Occipital lobe (tissue), 2 donors: ENCODE measurements around the gene BCO2. TPM values are rescaled to one million over a fixed set of nuclear protein-coding genes. Genes with fewer than 3 reads are reported as not detected.

Source experiments
- DNase-seq: peaks from one replicate; lab custom pipeline; 2025; lab: John Stamatoyannopoulos, UW
- total RNA-seq: library from RNA; depleted of rRNA; stranded (reverse); fragments of >200 nt; gene quantifications from one replicate; pipeline ENCODE4 v1.2.3, GENCODE V29; 2014

BCO2 gene
- total RNA-seq, 1 donor from 2014 or later: 2.8 TPM

DNA sequence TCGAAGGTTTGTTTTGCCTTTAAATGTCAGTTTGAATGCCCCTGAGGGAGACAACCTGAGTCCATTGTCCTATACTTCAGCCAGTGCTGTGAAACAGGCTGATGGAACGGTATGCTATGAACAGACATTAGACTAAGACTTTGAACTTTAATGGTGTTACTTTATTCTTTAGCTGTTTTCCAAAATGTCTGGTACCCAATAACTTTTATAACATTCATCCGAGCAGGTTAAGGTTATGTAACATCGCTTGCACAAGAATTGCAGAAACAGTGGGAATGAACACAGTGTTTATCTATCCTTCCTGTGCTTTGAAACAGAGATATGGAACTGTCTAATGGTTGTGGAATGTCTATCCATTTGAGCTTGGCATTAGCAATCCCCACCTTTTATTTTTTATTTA is 38.4 kb downstream of the BCO2 start:
- DNase-seq: no peak

DNA sequence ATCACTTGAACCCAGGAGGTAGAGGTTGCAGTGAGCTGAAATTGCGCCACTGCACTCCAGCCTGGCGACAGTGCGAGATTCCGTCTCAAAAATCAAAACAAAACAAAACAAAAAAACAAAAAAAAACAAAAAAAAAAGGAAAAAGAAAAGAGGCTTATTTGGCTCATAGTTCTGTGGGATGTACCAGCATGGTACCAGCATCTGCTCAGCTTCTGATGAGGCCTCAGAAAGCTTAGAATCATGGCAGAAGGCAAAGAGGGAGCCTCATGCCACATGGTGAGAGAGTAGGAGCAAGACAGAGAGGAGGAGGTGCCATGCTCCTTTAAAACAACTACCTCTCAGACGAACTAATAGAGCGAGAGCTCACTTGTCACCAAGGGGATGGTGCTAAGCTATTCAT is 40.3 kb downstream of the BCO2 start:
- DNase-seq: no peak

DNA sequence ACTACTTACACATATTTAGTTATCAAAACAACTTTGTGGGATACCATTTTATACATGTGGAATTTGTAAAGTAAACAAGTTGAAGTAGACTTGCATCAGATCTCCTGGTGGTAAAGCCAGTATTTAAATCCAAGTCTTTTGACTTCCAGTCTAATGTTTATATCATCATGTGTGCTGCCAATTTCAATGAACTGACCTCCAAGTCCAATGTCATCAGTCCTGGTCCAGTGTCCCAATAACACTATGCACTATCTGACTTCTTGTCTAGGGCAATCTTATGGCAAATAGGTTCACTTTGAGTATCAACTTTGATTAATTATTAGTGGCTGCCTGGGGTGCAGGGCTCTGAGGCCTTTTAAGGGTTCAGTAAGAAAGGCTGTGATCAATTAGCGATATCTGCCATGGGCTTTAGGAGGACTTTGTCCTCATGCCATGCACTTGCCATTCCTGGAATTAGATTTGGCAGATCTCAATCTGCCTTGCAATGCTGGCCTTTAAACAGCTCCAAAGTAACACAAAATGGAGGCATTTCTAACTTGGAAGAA is 41.3 kb downstream of the BCO2 start:
- DNase-seq: no peak

DNA sequence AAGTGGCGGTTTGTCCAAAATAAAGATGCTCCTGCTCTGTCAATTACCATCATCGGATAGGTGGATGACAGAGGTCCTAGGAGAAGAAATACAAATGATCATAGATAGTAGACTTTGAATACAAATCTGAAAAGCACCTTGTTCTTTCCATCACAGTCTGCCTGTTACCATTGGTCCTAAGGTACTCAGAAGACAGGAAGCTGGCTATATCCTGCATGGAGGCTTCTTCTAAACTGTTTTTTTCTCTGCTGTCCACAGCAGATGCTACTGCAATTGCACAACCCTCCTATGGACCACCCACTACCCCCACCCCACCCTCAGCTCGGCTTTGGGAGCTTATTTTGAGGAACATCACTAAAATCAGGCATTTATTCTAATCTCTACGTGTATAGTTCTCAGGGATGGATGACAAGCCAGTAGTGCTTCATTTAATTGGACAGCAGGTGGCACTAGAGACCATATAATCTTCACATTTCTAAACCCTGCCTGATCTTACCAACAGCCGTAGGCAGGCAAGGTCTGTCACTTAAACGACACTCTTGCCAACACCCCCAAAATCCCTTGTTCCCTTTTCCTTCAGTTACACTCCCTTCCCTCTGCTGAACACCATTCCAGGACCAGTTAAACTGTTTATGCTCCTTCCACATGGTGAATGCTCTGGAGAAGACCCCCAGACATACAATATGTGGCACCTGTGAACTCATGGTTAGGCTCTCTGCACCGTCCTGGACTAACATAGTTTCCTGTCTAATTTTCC is 44.3 kb downstream of the BCO2 start:
- DNase-seq: peak; percentile 5

DNA sequence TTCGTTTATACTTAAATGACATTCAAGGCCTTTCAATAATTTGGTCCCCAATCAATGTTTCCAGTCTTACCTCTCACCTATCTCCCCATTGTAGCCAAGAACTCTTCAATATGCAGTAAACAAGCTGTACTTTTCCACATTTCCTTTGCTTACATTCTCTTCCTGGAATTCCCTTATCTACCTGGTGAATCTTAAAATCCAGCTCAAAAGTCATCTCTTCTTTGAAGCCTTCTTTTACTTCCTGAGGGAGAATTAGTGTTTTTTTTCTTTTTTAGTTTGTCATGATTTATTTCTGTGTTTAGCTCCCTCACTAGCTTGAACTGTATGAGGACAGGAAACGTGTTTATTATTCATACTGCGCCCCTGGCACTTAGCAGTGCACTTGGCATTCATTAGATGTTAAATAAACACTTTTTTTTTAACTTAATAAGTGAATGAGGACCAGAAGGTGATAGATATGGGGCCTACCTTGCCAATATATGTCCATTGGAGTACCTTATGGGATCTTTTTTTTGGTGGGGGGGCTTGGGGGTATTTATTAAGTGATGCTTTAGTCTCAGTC is 46.0 kb downstream of the BCO2 start:
- no peak for DNase-seq

DNA sequence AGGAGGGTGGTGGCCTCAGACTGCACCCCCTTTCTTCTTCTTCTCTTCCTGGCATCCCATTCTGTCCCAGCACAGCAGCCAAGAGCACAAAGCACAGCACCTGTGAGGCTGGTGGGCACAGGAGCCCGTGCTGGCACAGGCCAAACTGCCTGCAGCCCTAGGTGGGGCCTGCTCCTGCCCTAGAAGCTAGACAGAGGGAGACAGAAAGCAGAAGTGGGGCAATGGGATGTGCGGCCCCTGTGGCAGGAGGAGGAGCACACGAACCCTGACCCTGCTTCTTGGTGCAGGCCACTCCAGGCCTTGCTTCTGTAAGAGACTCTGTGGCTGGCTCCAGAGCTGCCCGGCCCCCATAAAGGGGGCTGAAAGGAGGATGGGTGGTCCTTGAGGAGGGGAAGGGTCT is 47.0 kb downstream of the BCO2 start:
- DNase-seq: no peak

DNA sequence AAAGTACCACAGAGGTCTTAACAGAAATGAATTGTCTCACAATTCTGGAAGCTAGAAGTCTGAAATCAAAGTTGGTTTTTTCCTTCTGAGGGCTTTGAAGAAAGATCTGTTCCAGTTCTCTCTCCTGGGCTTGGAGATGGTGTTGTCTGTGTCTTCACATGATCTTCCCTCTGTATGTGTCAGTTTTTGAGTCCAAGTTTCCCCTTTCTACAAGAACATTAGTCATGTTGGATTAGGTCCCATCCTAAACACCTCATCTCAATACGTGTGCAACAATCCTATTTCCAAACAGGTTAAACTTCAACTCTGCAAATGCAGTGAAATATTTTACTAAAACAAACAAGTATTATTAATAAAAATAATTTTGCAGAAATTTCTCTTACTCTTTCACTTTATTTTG is 47.8 kb downstream of the BCO2 start:
- no peak for DNase-seq

DNA sequence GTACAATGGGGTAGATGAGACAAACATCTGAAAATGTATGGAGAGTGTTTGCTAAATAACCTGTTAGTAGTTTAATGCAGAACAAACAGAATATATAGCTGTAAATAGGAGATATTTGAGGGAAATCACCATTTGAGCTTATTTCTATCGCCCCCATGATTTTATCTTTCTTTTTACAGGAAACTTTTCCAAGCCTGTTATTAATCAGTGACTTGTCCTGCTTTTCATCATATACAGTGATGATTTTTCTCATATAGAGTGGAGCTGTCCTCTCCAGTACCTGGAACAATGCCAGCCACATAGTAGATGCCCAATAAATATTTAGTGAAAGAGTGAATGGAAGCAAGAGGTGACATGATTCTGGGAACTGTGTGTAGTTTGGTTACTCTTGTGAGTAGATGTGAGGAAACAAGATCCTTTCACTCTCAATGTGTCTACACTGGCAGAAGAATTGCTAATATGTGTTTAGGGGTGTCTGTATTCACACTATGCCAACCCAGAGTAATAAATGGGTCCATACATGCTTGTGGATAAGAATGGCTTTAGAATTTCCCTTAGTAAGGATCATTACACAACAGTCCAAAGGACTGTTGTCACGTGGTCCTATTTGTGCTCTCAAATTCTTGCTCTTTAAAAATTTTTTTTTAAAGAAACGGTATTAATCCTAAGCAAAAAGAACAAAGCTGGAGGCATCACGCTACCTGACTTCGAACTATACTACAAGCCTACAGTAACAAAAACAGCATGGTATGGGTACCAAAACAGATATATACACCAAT is 48.6 kb downstream of the BCO2 start:
- DNase-seq: no peak

DNA sequence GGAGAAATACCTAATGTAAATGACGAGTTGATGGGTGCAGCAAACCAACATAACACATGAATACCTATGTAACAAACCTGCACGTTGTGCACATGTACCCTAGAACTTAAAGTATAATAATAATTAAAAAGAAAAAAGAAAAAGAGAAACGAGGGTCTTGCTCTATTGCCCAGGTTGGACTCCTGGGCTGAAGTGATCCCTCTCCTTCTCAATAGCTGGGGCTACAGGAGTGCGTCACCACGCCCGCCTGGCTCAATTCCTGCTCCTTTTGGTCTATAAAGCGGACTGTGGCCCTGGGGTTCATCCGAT is 50.4 kb downstream of the BCO2 start:
- no peak for DNase-seq

DNA sequence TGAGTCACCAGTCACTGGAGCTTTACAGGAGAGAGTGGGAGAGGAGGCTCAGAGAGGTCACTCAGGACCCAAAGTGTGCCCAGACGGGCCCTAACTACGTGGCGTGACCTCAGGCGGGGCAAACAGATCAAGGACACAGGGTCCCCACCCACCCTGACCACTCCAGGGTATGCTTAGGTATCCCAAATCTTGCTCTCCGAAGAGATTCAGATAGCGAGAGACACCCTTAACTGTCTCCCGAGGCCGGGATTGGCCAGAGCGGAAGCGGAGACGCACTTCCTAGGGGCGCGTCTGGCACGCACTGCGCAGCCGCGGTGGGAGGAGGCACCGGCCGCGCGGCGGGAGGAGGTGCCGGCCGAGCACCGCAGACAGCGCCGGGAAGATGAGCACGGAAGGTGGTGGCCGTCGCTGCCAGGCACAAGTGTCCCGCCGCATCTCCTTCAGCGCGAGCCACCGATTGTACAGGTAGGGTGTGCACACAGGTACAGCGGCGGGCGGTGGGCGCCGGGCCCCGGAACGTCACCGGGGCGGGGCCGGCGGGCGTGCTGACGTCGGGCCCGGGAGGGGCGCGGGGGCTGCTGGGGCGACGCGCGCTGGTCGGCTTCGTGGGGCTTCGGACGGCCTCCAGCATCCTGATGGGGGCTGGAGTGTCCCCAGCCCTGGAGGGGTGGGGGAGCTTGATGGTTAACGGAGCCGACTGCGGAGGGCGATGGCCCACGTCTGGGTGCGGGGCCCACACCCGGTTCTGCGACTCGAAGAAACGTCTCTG is 50.9 kb downstream of the BCO2 start, which contains the start of gene PTS:
TSS of gene PTS (plus strand) at position 367 of the 769 bp plus-strand sequence. CDS start at position 383, 16 bp downstream.
- peak; percentile 80 for DNase-seq

DNA sequence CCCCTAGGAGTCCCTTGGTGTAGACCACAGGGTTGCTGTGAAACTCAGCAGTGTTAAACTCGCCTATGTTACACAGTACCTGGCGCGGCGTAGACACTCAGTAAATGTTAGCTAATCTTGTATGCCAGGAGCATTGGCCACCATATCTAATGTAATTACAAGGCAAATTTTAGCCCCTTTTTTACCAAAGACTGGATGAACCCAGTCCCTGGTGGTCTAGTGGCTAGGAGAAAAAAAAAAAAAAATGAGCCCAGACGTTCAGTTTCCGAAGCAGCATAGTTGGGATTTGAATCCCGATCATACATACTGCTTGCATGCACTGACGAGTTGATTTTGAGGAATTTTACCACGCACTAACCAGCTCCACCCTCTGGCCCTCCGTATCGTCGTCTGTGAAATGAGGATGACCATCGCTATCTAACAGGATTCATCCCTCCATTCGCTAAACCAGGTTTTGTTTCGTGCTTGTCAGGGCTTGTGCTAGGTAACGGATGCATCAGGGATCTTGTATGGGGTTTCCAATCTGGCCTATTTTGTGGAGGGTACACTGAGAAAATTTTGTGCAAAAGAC is 51.6 kb downstream of the BCO2 start:
- DNase-seq: no peak

DNA sequence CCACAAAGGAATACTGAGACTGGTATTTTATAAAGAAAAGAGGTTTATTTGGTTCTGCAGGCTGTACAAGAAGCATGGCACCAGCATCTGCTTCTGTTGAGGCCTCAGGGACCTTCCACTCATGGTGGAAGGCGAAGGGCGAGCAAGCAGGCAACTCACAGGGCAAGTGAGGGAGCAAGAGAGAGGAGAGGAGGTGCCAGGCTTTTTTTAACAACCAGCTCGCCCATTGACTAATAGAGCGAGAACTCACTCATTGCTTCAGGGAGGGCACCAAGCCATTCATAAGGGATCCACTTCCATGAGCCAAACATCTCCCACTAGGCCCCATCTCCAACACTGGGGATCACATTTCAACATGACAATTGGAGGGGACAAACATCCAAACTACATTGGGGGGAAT is 52.2 kb downstream of the BCO2 start:
- DNase-seq: no peak

DNA sequence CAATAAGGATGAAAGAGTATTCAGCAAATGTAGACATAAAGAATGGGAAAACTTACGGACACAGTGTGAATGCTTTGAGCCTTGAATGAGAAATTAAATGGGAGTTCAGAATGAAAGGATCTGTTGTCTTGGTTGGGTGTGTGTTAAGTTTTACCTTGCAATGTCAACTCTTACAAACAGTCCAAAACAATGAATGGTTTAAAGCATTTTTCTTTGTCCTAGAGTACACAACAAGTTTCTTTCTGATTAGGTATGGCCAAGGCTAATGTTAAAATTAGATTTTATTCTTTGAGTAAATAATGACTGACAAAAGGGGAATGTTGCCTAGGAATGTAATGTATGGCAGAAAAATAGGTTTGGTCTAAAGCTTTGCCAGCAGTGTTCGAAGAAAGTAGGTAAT is 53.4 kb downstream of the BCO2 start:
- no peak for DNase-seq

DNA sequence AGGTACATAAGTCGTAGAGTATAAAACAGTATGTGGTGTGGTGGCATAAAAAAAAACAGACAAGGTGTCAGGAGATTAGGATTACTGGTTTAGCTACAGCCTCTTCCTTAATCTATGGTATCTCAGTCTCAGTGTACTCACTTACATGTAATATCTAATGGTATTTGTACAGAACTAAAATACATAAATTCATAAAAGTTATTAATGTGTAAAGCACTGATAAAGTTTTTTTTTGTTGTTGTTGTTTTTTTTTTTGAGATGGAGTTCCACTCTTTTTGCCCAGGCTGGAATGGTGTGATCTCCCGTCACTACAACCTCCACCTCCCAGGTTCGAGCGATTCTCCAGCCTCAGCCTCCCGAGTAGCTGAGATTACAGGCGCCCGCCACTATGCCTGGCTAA is 53.8 kb downstream of the BCO2 start:
- no peak for DNase-seq

DNA sequence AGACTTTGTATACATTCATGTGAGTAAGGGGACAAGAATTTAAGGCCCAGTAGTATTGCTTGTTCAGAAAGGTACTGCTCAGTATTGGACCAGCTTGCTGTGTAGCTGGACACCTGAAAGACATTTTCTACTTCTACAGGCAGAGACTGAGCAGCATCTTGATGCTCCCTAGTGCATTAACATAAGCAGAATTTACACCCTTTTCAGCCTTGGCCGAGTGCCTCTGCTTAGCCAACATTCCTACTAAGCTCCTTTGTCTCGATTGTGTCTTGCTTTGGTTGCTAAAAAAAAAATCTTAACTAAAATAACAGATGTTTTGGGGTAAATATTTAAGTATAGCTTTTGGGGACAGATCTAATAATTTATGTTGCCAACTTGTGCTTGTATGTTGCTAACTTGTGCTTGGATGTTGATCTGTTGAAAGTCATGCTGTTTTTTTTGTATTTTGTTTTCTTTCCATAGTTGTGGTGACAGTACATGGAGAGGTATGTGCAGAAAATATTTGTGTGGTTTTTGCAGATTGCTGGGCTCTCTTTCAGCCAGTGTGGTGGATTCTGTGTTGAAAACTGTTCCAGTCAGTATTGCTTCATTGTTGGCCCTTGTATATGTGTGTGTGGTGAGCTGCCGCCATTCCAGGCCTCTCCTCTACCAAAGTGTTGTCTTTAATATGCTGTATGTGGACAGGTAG is 54.6 kb downstream of the BCO2 start:
- DNase-seq: no peak

DNA sequence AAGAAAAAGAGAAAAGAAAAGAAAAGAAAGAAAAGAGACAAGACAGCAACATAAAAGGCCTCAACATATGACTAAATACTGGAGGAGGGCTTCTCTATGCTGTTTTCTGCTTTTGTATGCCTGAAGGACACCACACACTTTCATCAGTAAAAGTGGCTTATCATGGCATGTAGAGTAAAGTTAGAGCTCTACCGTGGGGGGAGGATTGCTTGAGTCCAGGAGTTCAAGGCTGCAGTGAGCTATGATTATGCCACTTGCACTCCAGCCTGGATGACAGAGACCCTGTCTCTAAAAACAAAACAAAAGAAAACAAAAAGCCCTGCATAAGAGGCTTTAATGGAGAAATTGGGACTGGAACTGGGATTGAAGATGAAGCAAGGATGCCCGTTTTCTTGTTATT is 56.6 kb downstream of the BCO2 start:
- no peak for DNase-seq

DNA sequence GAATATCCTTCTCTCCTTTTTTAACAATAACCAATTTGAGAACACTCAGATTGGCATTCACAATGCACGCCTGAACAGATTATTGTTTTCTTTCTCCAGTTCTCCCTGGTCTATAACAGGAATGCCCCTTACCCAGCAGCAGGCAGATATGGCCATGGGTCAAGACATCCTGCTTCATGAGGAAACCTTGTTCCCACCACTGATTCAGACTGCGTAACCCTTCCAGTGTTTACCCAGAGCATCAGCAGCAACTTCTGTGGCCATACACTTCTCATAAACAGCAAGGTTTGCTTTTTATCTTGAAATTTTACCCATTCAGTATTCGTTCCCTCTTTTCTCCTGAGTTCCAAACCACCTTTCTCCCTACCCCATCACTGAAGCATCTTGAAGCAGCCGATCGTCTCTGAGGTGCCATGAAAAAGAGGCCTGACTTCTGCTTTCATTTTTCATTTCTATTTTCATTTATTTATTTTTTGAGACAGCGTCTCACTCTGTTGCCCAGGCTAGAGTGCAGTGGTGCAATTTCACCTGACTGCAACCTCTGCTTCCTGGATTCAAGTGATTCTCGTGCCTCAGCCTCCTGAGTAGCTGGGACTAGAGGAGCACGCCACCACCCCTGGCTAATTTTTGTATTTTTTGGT is 60.6 kb downstream of the BCO2 start:
- no peak for DNase-seq

DNA sequence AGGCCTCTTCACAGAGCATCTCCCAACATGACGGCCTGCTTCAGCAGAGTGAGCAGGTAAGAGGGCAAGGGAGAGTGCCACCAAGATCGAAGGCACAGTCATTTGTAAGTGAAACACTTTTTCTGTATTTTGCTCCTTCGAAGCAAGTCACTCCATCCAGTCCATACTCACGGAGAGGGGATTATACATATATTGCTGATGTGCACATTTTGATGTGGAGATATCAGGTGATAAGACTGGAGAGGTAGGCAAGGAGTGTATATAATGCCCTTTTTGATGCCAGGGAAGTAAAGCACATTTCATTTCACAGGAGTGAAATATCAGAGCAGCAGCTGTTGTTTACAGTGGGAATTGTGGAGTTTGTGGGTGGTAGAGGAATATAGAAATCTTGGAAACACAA is 62.1 kb downstream of the BCO2 start:
- DNase-seq: no peak

DNA sequence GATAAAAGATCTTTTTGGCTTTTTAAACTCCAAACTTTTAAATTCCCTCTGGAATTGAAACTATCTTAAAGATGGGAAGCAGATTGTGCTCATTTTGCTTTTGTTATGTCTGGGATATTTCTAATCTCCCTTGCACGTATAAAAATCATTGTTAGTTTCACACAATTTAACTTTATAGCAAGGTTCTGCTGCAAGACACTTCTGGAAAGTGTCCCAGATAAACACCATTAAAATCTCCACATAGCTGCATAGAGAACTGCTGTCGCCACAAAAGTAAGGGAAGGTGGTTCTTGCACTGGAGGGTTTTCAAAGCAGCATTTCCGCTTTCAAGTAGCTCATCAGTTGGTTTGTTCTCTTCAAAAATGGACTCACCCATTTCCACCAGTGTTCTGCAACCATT is 62.7 kb downstream of the BCO2 start:
- DNase-seq: no peak

DNA sequence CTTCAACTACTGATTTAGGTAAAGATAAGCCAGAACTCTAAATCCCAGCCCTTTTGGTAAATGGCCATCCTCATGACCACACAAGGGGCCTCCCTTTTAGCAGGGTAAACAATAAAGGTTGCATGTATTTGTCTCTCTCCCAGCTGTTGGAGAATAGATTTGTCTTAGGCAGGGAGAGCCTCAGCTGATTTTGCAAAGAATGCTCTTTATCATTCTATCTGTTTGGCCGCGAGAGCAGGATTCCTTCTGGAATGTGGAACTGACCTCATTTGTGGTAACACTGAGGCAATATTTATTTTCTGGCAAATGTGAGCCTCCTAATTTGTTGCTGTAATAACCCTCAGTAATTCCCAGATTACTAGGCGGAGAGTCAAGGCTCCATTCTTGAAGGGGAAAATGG is 66.2 kb downstream of the BCO2 start:
- no peak for DNase-seq
